Hepatocyte (in vitro differentiated cells): Measurements from ENCODE around the gene HNRNPK. TPM values are rescaled to one million over a fixed set of nuclear protein-coding genes. Genes with fewer than 3 reads are reported as not detected.

Experiments
- DNase-seq: peaks from one replicate; pipeline ENCODE4 v3.0.0-alpha.2; 2016; ENCODE audit warnings: low spot score
- H2AFZ ChIP-seq: fragments of 200-600 bp; sonication (generic); 2 replicates; pipeline ENCODE4 v1.6.0; 2016; ENCODE audit warnings: antibody characterized with exemption, mild to moderate bottlenecking
- H3K27ac ChIP-seq: fragments of 200-600 bp; sonication (generic); 2 replicates; pipeline ENCODE4 v1.5.1; 2016; ENCODE audit warnings: mild to moderate bottlenecking
- H3K27me3 ChIP-seq: fragments of 200-600 bp; sonication (generic); 2 replicates; pipeline ENCODE4 v1.6.1; 2016
- H3K36me3 ChIP-seq: fragments of 200-600 bp; sonication (generic); replicated peaks from 2 replicates; pipeline ENCODE4 v1.5.1; 2016; ENCODE audit warnings: low read depth; ENCODE audit not compliant: insufficient read depth
- H3K4me1 ChIP-seq: fragments of 200-600 bp; sonication (generic); 2 replicates; pipeline ENCODE4 v1.5.1; 2016; ENCODE audit warnings: mild to moderate bottlenecking, moderate library complexity; ENCODE audit not compliant: insufficient read depth
- H3K4me2 ChIP-seq: fragments of 200-600 bp; sonication (generic); 2 replicates; pipeline ENCODE4 v1.6.0; 2016
- H3K4me3 ChIP-seq: fragments of 200-600 bp; sonication (generic); 2 replicates; pipeline ENCODE4 v1.5.1; 2016; ENCODE audit warnings: mild to moderate bottlenecking
- H3K79me2 ChIP-seq: fragments of 200-600 bp; sonication (generic); 2 replicates; pipeline ENCODE4 v1.6.0; 2017; ENCODE audit warnings: mild to moderate bottlenecking
- H3K9me2 ChIP-seq: fragments of 200-600 bp; sonication (generic); replicated peaks from 2 replicates; pipeline ENCODE4 v1.6.0; 2017; ENCODE audit warnings: mild to moderate bottlenecking; ENCODE audit not compliant: insufficient read depth
- H3K9me3 ChIP-seq: fragments of 200-600 bp; sonication (generic); 2 replicates; pipeline ENCODE4 v1.5.1; 2016; ENCODE audit warnings: low read depth, mild to moderate bottlenecking
- H4K20me1 ChIP-seq: fragments of 200-600 bp; sonication (generic); 2 replicates; pipeline ENCODE4 v1.6.0; 2016; ENCODE audit warnings: mild to moderate bottlenecking; ENCODE audit not compliant: insufficient read depth, poor library complexity, severe bottlenecking
- EZH2 ChIP-seq: fragments of 200-600 bp; sonication (generic); IDR thresholded peaks from 2 replicates; pipeline ENCODE4 v1.6.1; 2016; ENCODE audit warnings: antibody characterized with exemption, mild to moderate bottlenecking, borderline replicate concordance
- EZH2phosphoT487 ChIP-seq: fragments of 200-600 bp; sonication (generic); IDR thresholded peaks from one replicate; pipeline ENCODE4 v1.6.1; 2018; ENCODE audit warnings: antibody characterized with exemption, mild to moderate bottlenecking, low read depth, moderate library complexity; ENCODE audit not compliant: unreplicated experiment, severe bottlenecking
- WGBS: methylation state at CpG from one replicate; pipeline ENCODE4 v1.1.6; 2016; ENCODE audit warnings: low lambda C conversion rate; ENCODE audit errors: missing lambda C conversion rate; 5-methylcytosine and 5-hydroxymethylcytosine counted together
- polyA plus RNA-seq: library from polyadenylated mRNA; unstranded; fragments of >200 nt; fragmentation: Nextera tagmentation; extraction: Ambion mirVana; gene quantifications from 2 replicates; pipeline ENCODE4 v1.2.1, GENCODE V29; 2016
- total RNA-seq: library from RNA; depleted of rRNA; stranded (reverse); fragments of >200 nt; gene quantifications from 2 replicates; pipeline ENCODE4 v1.2.3, GENCODE V29; 2014
- TF ChIP-seq, protein P1 (sequence below): fragments of 200-600 bp; sonication (generic); IDR thresholded peaks from 2 replicates; pipeline ENCODE4 v1.5.1; 2016; ENCODE audit warnings: antibody characterized with exemption, mild to moderate bottlenecking; ENCODE audit not compliant: poor library complexity

HNRNPK gene
- total and polyA plus RNA-seq, 2 experiments from 2014 or later: 458 to 579 TPM

DNA sequence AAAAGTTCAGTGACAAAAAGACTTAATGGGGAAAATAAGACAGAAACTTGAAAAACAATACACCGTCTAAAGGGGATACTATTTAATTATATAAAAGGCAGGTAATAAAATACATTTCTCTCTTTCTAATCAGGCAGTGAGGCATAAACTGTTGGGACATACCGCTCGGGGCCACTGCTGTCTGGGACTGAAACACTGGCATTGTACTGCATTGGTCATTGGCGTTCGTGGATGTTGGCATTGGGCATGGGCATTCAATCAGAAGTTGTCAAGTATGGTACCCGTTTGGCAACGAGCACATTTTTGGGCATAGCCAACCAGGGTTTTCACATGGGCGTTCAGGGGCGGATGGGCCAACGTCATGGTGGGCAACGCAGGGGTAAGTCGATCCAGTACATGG is 4.7 kb downstream of the HNRNPK start:
- no peak for DNase-seq
- Histone ChIP-seq H3K79me2 (peaks cover 92% of the 10 kb centered on the region), H3K9me2 (no peaks in the 10 kb centered on the region), H3K9me3 (no peaks in the 10 kb centered on the region), H3K27ac (no peak overlapping the region), H3K4me2 (no peak overlapping the region), H3K27me3 (no peaks in the 10 kb centered on the region), H3K4me1 (peaks cover 16% of the 10 kb centered on the region), H2AFZ (no peak overlapping the region), H3K36me3 (peaks cover 13% of the 10 kb centered on the region), H3K4me3 (no peak overlapping the region), H4K20me1 (peaks cover 91% of the 10 kb centered on the region)
- no peak for TF ChIP-seq EZH2phosphoT487
- TF ChIP-seq EZH2: no peak
- TF ChIP-seq, protein P1, sequence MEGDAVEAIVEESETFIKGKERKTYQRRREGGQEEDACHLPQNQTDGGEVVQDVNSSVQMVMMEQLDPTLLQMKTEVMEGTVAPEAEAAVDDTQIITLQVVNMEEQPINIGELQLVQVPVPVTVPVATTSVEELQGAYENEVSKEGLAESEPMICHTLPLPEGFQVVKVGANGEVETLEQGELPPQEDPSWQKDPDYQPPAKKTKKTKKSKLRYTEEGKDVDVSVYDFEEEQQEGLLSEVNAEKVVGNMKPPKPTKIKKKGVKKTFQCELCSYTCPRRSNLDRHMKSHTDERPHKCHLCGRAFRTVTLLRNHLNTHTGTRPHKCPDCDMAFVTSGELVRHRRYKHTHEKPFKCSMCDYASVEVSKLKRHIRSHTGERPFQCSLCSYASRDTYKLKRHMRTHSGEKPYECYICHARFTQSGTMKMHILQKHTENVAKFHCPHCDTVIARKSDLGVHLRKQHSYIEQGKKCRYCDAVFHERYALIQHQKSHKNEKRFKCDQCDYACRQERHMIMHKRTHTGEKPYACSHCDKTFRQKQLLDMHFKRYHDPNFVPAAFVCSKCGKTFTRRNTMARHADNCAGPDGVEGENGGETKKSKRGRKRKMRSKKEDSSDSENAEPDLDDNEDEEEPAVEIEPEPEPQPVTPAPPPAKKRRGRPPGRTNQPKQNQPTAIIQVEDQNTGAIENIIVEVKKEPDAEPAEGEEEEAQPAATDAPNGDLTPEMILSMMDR: no peak
- WGBS: 92% methylated on average over 12 of the region's 12 CpGs

- peaks cover 98% of the 10 kb centered on the region for H4K20me1 ChIP-seq
- peaks cover 79% of the 10 kb centered on the region for H3K79me2 ChIP-seq
These were observed 7.7 kb downstream of the HNRNPK start for GRCh38 chr9:83972286-83972685.

GRCh38 chr9:83971485-83971884 is 8.5 kb downstream of the HNRNPK start:
- peaks cover 4% of the 10 kb centered on the region for H3K4me1 ChIP-seq
- no peak overlapping the region for H2AFZ ChIP-seq
- H3K9me2 ChIP-seq: no peaks in the 10 kb centered on the region
- H3K27me3 ChIP-seq: no peaks in the 10 kb centered on the region
- DNase-seq: no peak
- 78% methylated on average over 6 of the region's 6 CpGs for WGBS
- no peak overlapping the region for H3K4me2 ChIP-seq
- peaks cover 19% of the 10 kb centered on the region for H3K36me3 ChIP-seq
- no peak overlapping the region for H3K4me3 ChIP-seq
- no peak for TF ChIP-seq EZH2
- TF ChIP-seq, protein P1: no peak
- peaks cover 93% of the 10 kb centered on the region for H4K20me1 ChIP-seq
- no peaks in the 10 kb centered on the region for H3K9me3 ChIP-seq
- peaks cover 71% of the 10 kb centered on the region for H3K79me2 ChIP-seq
- H3K27ac ChIP-seq: no peak overlapping the region

More at GRCh38 chr9:83972286-83972685, 7.7 kb downstream of the HNRNPK start:
- no peak overlapping the region for H3K4me3 ChIP-seq
- H3K27me3 ChIP-seq: no peaks in the 10 kb centered on the region
- peaks cover 10% of the 10 kb centered on the region for H3K4me1 ChIP-seq
- no peak for TF ChIP-seq EZH2
- no peak for TF ChIP-seq EZH2phosphoT487
- TF ChIP-seq, protein P1: no peak
- no peak overlapping the region for H3K4me2 ChIP-seq
- no peaks in the 10 kb centered on the region for H3K9me2 ChIP-seq
- DNase-seq: no peak
- H3K27ac ChIP-seq: no peak overlapping the region
- H3K9me3 ChIP-seq: no peaks in the 10 kb centered on the region
- H3K36me3 ChIP-seq: peaks cover 15% of the 10 kb centered on the region
- WGBS: 93% methylated on average over 2 of the region's 2 CpGs
- no peak overlapping the region for H2AFZ ChIP-seq

GRCh38 chr9:83969602-83970001 is 10.4 kb downstream of the HNRNPK start:
- TF ChIP-seq EZH2phosphoT487 (no peak), EZH2 (no peak)
- TF ChIP-seq, protein P1: no peak
- no peak overlapping the region for H3K27ac ChIP-seq
- H3K4me3 ChIP-seq: no peak overlapping the region
- H4K20me1 ChIP-seq: peaks cover 74% of the 10 kb centered on the region
- no peaks in the 10 kb centered on the region for H3K9me3 ChIP-seq
- peaks cover 14% of the 10 kb centered on the region for H3K36me3 ChIP-seq
- H3K79me2 ChIP-seq: peaks cover 52% of the 10 kb centered on the region
- peaks cover 1% of the 10 kb centered on the region for H3K4me1 ChIP-seq
- H3K9me2 ChIP-seq: no peaks in the 10 kb centered on the region
- no peaks in the 10 kb centered on the region for H3K27me3 ChIP-seq
- 91% methylated on average over 3 of the region's 3 CpGs for WGBS
- no peak overlapping the region for H2AFZ ChIP-seq
- no peak for DNase-seq
- no peak overlapping the region for H3K4me2 ChIP-seq
